ENCODE measurements around the gene C3orf20. TPM values are rescaled to one million over a fixed set of nuclear protein-coding genes. Genes with fewer than 3 reads are reported as not detected.

The C3orf20 gene
- total and polyA plus RNA-seq, 11 donors = 0.21 to 0.31 TPM; not detected in 9

DNA sequence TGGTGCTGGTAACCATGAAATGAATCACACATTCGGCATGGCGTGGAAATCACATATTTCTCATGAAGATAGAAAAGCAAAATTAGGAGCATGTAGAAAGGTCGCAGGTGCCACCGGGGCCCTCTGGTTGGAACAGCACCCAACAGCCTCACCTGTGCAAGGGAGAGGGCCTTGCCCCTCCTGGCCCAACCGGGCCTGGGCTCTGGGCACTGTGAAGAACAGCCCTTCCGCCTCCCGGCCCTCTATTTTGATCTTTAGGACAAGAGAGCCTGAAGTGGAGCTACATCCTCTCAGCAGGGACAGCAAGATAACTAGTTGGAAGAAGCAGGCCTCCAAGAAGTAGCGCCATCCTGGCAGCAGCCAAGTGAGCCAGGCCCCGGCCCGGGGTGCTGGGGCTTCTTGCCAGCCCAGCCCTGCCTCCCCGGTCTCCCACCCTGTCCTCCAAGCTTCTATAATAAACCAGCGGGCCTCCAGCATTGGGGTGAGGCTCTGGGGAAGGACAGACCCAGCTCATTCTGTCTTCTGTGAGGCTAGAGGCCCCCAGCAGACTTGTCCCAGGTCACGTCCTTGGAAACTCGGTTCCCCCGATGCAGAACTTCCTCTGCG lies 97.7 kb downstream of the C3orf20 start:
- no peak overlapping the region for H3K4me3 ChIP-seq
- no peak overlapping the region for H3K27ac ChIP-seq
- DNase-seq = no peak
- no peaks in the 10 kb centered on the region for H3K4me1 ChIP-seq
- 82 to 84% (median 83%) methylated on average over 13 to 16 of the region's 16 CpGs for WGBS, 4 donors
- no peaks in the 10 kb centered on the region for H3K27me3 ChIP-seq
- TF ChIP-seq POLR2A (IDR thresholded peaks at IDR 0.05) = no peak
- TF ChIP-seq, protein P1, sequence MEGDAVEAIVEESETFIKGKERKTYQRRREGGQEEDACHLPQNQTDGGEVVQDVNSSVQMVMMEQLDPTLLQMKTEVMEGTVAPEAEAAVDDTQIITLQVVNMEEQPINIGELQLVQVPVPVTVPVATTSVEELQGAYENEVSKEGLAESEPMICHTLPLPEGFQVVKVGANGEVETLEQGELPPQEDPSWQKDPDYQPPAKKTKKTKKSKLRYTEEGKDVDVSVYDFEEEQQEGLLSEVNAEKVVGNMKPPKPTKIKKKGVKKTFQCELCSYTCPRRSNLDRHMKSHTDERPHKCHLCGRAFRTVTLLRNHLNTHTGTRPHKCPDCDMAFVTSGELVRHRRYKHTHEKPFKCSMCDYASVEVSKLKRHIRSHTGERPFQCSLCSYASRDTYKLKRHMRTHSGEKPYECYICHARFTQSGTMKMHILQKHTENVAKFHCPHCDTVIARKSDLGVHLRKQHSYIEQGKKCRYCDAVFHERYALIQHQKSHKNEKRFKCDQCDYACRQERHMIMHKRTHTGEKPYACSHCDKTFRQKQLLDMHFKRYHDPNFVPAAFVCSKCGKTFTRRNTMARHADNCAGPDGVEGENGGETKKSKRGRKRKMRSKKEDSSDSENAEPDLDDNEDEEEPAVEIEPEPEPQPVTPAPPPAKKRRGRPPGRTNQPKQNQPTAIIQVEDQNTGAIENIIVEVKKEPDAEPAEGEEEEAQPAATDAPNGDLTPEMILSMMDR (IDR thresholded peaks at IDR 0.05) = no peak
- ATAC-seq = no peak
- no peaks in the 10 kb centered on the region for H3K36me3 ChIP-seq
- no peaks in the 10 kb centered on the region for H3K9me3 ChIP-seq
- intact Hi-C loops (cut with DNase I) = loop anchor here in 1 of 10 donors (5.0 kb wide), 1 partner anchor 90 kb away; no protein-coding TSS in a partner anchor

DNA sequence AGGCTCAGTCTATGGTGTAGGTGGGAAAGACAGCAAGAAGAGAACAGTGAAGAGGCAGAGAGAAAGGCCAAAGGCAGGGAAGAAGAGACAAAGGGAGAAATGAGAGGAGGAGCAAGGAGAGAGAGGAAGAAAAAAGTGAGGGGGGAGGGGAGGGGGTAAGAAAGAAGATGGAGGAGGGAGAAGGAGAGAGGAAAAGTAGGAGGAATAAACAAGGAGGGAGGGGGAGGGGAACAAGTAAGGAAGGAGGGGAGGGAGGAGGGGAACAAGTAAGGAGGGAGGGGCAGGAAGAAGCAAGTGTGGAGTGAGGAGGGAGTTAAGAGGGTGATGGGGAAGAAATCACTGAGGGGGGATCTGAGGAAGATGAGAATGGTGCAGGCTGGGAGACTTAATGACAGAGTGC lies 98.3 kb downstream of the C3orf20 start:
- H3K27ac ChIP-seq = no peak overlapping the region
- intact Hi-C loops (cut with DNase I) = loop anchor here in 1 of 10 donors (5.0 kb wide), 1 partner anchor 91 kb away; no protein-coding TSS in a partner anchor
- peaks cover 0 to 6% (median under 1%) of the 10 kb centered on the region in 12 donors for H3K9me3 ChIP-seq
- ATAC-seq (no peak), DNase-seq (no peak)
- no peak for TF ChIP-seq POLR2A (IDR thresholded peaks at IDR 0.05)
- TF ChIP-seq, protein P1 (IDR thresholded peaks at IDR 0.05) = no peak
- no peaks in the 10 kb centered on the region for H3K4me1 ChIP-seq
- H3K4me3 ChIP-seq = no peak overlapping the region
- no peaks in the 10 kb centered on the region for H3K27me3 ChIP-seq
- no peaks in the 10 kb centered on the region for H3K36me3 ChIP-seq

DNA sequence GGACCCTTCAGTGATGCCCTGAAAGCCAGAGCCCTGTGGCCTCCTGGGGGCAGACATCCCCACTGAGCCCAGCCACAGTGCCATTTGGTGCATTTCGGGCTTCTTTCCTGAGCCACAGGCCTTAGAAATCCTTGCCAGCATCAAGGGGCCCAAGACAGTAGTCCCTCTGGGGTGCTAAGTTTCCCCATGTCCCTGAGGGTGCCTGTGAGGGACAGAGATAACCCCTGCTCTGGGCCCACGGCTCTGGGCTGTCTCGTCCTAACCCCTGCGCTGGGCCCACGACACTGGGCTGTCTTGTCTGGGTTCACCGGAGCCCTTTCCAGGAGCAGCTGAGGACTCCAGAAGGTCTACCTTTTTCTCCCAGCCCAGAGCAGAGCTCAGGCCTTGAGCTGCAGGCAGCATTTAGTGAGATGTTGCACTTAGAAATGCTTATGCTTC lies 98.8 kb downstream of the C3orf20 start:
- intact Hi-C loops (cut with DNase I) = loop anchor here in 1 of 10 donors (5.0 kb wide), 1 partner anchor 91 kb away; no protein-coding TSS in a partner anchor
- H3K36me3 ChIP-seq = no peaks in the 10 kb centered on the region
- no peak for ATAC-seq
- H3K27me3 ChIP-seq = no peaks in the 10 kb centered on the region
- no peak overlapping the region for H3K27ac ChIP-seq
- DNase-seq = no peak
- H3K4me1 ChIP-seq = no peaks in the 10 kb centered on the region
- WGBS, 4 donors = 80 to 94% (median 89%) methylated on average over 6 of the region's 6 CpGs
- H3K4me3 ChIP-seq = no peak overlapping the region
- peaks cover 0 to 10% (median 2%) of the 10 kb centered on the region in 12 donors for H3K9me3 ChIP-seq
- no peak for TF ChIP-seq POLR2A (IDR thresholded peaks at IDR 0.05)
- TF ChIP-seq, protein P1 (IDR thresholded peaks at IDR 0.05) = no peak

DNA sequence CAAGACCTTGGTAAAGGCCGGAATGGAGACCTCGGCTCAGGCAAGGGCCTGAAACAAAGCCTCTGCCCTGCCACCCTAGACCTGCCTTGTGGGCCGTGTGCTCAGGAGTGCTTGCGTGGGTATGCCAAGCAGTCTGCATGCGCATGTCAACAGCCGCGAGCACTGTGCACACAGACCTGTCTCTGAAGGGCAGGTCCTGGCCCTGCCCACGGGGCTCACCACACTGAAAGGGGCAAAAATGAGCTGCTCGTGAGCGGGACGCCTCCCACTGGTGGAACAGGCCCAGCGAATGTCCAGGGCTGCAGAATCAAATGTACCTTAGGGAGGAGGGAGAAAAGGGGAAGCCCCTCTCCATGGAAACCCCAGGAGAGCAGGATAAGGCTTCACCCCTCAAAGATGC lies 99.5 kb downstream of the C3orf20 start:
- no peaks in the 10 kb centered on the region for H3K27me3 ChIP-seq
- no peaks in the 10 kb centered on the region for H3K36me3 ChIP-seq
- no peak for DNase-seq
- no peak for ATAC-seq
- no peak overlapping the region for H3K4me3 ChIP-seq
- WGBS, 4 donors = 87 to 88% (median 87%) methylated on average over 7 to 12 of the region's 12 CpGs
- intact Hi-C loops (cut with DNase I) = loop anchor here in 1 of 10 donors (5.0 kb wide), 1 partner anchor 92 kb away; no protein-coding TSS in a partner anchor
- H3K9me3 ChIP-seq = peaks cover 0 to 17% (median 7%) of the 10 kb centered on the region in 12 donors
- H3K27ac ChIP-seq = no peak overlapping the region
- no peaks in the 10 kb centered on the region for H3K4me1 ChIP-seq
- no peak for TF ChIP-seq POLR2A (IDR thresholded peaks at IDR 0.05)
- TF ChIP-seq, protein P1 (IDR thresholded peaks at IDR 0.05) = no peak

Measured in heart left ventricle (tissue), 16 donors.